ENCODE data around the gene OSMR.
"Not testable (repeated sequence)": the region's sequence is repeated elsewhere in the genome, so short reads cannot be mapped to it uniquely, and the experiment has no call there.

OSMR gene

DNA sequence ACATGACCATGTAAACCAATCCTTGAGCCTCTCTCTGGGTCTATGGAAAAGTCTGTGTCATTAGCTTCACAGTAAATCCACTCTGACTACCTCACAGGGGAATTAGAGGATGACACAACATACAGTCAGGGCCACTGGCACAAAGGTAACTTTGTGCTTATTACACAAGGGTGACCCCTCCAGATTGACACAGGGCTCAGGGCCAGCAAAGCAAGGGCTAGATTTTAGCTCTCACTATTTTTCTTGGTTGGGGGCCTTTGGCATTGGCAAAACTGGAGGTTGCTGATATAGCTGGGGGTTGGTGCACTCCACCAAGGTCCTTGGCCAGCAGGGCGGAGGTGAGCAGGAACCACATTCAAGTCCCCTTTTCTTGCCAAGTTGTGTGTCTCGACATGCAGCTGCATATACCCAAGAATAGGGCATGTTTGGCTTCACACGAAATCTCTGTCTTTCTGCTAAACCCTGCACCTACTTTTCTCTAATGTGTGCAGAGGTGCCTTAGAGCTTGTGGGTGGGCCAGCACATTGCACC lies 15.2 kb upstream of the OSMR start:
- no peak for DNase-seq (ENCODE audit: low read depth in 2 of 3, low spot score in 2 of 3)

DNA sequence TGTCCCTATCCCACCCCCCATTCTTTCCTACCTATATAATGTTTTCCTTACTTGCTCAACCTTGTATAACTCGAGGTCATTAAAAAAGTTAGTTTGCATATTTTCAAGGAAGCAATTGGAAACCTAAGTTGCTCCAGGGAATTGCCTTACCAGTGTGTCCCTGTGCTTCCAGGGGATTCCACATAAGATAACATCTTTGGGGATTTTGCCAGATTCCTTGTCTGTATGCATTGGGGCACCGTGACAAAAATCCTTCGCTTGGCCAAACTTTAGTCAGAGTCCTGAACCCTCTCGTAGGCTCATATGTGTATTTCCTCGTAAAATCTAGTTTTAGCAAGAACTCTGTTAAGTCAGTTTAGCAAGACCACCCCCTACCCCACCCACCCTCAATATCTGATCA lies 14.7 kb upstream of the OSMR start:
- DNase-seq (ENCODE audit: low read depth in 2 of 3, low spot score in 2 of 3) = no peak

DNA sequence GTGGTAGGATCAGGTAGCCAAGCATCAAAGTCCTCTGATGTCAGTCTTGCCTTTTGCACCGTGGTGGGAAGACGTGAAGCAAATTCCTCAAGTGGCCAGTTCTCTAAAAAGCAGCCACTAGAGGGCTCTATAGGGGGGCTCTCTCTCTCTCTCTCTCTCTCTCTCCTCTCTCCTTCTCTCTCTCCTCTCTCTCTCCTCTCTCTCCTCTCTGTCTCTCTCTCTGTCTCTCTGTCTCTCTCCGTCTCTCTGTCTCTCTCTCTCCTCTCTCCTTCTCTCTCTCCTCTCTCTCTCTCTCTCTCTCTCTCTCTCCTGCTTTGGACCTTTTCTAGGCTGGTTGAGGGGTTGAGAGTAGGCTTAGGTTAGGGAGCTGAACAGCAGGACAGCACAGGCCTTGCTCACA lies 13.9 kb upstream of the OSMR start:
- DNase-seq (ENCODE audit: low read depth in 2 of 3, low spot score in 2 of 3) = no peak

DNA sequence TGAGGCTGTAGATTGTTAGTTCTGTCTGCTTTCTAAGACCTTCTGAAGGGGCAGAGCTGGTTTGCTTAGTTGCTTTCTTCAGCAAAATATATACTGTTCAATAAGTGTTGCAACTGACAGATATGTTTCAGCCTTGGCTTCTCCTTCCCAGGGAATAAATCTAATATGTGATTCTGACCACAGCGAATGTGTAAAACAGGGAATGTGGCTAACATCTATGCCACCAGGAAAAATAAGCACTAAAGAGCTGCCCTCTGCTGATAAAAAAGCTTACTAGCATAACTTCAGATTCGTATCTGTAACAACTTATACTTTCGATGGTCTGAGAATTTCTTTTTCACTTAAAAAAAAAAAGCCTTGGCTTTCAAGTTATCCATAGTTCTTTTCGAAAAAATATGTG lies 13.0 kb upstream of the OSMR start:
- DNase-seq (ENCODE audit: low read depth in 2 of 3, low spot score in 2 of 3) = no peak

DNA sequence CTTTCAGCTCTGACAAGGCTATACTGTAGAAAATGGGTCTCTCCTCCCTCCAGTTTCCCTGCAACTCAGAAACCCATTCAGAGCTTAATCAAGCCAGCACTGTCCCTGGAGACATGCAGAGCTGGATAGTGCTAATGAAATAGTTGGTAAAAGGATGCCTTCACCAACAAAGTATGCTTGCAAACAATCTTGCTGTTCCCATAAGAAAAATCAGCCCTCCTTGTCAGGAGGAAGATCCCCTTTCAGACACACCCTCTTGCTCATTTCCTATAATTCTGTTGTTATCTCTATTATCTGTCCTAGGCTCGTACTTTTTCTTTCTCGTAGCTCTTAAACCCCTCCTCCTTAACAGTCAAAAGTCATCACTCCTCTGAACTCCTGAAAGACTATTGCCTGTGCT lies 9.9 kb upstream of the OSMR start:
- DNase-seq (ENCODE audit: low read depth in 2 of 3, low spot score in 2 of 3) = no peak

DNA sequence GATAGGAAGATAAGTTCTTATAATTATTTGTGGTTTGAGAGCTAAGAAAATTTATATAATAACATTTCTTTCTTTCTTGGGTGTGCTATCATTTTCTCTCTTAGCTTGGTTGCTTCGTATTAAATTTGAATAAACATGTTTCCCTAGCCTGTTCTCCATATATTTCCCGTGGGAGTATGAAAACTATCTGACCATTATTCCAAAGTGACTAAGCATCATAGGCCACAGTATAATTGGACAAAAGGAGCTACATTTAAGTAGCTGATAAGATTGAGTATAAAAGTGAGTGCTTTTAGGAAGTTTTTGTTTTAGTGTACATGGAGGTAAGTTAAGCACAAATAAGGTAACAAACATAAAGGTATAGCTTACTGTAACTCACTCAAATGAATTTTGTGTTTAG lies 8.4 kb upstream of the OSMR start:
- no peak for DNase-seq (ENCODE audit: low read depth in 2 of 3, low spot score in 2 of 3)

DNA sequence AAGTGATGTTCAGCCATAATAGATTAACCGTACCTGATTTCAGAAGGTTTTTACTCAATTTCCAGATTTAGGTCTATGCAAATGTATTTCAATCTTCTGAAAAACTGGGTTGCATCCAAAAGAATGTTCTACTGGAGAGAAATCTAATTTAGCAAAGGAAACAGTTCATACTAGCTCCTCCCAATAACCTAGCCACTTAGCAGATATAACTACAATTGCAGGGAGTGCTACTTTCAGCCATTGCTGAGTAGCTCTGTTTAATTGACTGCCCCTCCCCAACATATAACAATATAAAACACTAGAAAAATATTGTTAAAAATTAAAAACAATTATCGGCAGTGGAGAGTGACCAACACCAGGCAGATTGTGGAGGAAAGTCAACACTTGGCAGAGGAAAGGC lies 7.9 kb upstream of the OSMR start:
- DNase-seq (ENCODE audit: low read depth in 2 of 3, low spot score in 2 of 3) = no peak

DNA sequence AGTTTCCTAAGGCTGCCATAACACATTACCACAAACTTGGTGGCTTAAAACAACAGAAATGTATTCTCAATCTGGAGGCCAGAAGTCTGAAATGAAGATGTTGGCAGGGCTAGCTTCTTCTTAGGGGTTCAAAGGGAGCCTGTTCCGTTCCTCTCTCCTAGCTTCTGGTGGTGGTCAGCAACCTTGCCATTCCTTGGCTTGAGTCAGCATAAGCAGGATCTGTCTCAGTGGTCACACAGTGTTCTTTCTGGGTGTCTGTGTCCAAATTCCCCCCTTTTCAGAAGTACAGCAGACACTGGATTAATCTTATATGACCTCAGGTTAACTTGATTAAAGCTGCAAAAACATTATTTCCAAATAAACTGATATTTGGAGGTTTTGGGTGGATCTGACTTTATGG lies 2.1 kb upstream of the OSMR start:
- DNase-seq (ENCODE audit: low read depth in 2 of 3, low spot score in 2 of 3) = no peak

DNA sequence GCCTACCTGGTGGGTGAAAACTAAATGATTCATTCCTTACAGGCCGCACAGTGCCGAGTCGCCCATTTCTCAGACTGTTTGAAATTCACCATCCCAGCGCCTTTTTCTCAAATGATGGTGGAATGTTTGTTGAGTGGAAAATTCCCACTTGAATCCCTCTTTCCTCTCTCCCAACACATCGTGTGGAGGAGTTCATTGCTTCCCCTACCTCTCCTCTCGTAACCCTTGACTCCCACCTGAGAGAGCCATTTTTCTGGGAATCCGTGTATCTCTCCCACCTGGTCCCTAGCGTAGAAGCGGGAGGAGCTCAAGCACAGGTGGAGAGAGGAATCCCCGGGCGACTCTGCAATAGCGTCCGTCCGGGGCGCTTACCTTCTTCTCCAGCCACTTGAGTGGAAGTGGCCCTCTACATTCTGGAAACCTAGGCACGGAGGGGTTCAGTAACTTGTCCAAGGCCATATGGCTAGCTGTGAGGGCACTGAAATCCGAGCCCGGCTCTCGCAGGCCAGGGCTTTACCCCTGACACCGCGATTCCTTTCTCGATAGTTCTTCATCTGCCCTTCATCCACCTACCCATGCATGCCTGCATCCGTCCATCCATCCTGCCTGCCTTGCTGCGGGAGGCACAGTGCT lies 683 bp downstream of the OSMR start:
- DNase-seq (ENCODE audit: low read depth in 2 of 3, low spot score in 2 of 3) = no peak

DNA sequence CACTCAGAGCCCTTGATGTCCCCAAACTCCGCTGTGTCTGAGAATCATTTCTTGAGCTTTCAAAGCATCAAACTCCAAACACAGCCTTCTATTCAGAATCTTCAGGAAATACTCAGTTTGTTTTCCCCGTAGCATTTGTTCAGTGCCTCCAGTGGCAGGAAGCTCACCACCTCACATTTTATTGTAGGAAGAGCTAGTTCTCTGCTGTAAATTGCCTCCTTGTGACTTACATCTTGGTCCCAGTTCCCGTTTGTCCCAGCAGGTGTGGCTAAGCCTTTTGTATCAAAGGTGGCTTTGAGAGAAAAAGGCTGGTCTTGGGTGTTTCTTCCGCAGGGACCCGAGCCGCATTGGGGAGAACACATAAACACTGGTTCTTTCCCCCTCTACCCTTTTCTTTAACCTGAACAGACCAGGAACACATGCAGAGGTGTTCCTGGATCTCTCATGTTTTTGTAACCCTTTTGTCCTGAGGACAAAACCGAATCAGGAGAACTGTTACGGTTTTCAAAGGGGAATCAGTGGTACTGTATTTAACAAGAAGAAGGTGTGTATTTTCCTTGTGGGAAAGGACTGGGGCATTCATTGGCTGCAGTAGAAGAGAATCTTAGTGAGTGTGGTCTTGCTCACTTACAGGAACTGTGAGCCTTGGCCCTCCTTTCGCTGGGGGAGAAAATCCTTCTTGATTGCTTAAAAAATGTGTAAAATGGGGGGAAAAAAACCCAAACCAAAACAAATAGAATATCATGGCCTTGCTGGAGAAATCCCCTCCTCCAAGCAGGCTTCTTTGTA lies 1.9 kb downstream of the OSMR start:
- no peak for DNase-seq (ENCODE audit: low read depth in 2 of 3, low spot score in 2 of 3)

DNA sequence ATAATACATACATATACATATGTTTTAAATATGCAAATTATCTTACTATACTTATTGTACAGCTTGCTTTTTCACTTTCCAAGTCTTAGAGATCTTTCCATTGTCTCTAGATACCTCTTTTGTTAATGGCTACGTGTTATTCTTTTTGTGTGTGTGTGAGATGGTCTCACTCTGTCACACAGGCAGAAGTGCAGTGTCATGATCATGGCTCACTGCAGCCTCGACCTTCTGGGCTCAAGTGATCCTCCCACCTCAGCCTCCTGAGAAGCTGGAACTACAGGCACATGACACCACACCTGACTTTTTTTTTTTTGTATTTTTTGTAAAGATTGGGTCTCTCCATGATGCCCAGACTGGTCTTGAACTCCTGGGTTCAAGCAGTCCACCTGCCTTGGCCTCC lies 2.8 kb downstream of the OSMR start:
- no peak for DNase-seq (ENCODE audit: low read depth in 2 of 3, low spot score in 2 of 3)

DNA sequence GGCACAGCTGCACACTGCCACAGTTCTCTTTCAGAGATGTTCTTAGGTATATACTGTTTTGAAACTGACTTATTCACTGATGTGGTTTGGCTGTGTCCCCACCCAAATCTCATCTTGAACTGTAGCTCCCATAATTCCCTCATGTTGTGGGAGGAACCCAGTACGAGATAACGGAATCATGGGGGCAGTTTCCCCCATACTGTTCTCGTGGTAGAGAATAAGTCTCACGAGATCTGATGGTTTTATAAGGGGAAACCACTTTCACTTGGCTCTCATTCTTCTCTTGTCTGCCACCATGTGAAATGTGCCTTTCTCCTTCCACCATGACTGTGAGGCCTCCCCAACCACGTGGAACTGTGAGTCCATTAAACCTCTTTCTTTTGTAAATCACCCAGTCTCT lies 5.8 kb downstream of the OSMR start:
- DNase-seq (ENCODE audit: low read depth in 2 of 3, low spot score in 2 of 3) = not testable (repeated sequence)

DNA sequence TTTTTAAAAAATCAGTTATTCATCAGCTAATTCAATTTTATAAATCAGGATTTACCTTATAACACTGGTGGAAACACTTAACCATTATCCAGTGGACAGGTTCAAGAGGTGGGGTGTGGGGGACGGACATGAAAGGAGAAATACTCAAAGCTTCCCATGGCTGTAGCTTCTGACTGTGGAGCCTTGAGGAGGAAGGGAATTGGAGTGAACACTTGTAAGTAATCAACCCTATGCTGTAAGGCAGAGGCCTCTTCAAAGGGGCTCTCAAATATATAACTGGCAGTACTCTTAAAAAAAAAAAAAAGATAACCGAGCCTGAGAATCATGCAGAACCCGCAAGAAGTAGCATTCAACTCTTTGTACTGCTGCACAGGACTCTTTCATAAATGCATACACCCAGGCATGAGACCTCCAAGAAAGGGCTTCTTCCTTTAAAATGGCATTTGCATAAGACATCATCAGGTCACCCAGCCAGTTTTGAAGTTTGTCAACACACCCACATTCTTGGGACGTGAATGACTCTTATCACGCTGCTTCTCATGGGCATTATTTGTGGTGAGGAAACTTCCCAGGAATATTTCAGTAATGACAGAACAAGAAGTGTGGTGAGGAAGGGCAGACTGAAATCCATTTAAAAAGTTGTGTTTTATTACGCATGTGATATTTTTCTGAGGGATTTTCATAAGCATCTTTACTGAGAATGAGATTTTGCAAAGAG lies 8.1 kb downstream of the OSMR start:
- no peak for DNase-seq (ENCODE audit: low read depth in 2 of 3, low spot score in 2 of 3)

DNA sequence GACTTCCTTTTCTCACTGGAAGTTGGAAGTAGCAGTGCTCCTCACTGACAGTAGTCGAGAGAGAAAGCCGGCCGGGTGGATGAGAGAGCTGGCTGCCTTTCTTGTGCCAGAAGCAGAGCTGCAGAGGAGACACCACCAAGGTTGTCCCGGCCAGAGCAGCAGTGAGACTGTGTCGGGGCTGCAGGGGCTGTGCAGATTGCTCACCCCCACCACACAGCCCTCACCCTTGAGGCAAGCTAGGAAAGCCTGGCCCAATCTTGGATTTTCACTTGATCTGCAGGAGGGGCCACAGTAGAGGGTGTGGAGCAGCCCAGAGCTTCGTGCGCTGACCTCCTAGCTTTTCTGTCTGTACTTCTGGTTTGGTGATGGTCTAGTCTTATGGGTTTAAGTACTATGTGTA lies 9.1 kb downstream of the OSMR start:
- no peak for DNase-seq (ENCODE audit: low read depth in 2 of 3, low spot score in 2 of 3)

DNA sequence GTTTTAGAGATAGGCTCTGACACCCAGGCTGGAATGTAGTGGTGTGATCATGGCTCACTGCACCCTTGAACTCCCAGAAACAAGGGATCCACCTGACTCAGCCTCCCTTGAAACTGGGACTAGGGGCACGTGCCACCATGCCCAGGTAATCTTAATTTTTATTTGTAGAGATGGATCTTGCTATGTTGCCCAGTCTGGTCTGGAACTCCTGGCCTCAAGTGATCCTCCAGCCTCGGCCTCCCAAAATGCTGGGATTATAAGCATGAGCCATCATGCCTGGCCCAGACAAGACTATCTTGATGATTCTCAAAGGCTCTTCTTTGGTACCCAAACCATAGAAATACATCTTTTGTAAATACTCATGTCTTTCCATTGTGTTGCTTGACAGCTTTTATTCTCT lies 10.8 kb downstream of the OSMR start:
- no peak for DNase-seq (ENCODE audit: low read depth in 2 of 3, low spot score in 2 of 3)

DNA sequence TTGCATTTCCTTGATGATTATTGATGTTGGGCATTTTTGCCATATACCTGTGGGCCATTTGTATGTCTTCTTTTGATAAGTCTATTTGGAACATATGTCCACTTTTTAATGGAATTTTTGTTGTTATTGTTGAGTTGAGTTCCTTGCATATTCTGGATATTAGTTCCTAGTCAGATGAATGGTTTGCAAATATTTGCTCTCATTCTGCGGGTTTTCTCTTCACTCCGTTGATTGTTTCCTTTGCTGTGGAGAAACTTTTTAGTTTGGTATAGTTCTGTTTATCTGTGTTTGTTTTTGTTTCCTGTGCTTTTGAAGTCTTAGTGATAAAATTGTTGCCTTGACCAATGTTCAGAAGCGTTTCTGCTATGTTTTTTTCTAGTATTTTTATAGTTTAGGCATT lies 13.0 kb downstream of the OSMR start:
- no peak for DNase-seq (ENCODE audit: low read depth in 2 of 3, low spot score in 2 of 3)

DNA sequence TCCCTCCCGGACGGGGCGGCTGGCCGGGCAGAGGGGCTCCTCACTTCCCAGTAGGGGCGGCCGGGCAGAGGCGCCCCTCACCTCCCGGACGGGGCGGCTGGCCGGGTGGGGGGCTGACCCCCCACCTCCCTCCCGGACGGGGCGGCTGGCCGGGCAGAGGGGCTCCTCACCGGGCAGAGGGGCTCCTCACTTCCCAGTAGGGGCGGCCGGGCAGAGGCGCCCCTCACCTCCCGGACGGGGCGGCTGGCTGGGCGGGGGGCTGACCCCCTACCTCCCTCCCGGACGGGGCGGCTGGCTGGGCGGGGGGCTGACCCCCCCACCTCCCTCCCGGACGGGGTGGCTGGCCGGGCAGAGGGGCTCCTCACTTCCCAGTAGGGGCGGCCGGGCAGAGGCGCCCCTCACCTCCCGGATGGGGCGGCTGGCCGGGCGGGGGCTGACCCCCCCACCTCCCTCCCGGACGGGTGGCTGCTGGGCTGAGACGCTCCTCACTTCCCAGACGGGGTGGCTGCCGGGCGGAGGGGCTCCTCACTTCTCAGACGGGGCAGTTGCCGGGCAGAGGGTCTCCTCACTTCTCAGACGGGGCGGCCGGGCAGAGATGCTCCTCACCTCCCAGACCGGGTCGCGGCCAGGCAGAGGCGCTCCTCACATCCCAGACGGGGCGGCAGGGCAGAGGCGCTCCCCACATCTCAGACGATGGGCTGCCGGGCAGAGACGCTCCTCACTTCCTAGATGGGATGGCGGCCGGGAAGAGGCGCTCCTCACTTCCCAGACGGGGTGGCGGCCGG lies 16.4 kb downstream of the OSMR start:
- not testable (repeated sequence) for DNase-seq (ENCODE audit: low read depth in 2 of 3, low spot score in 2 of 3)

DNA sequence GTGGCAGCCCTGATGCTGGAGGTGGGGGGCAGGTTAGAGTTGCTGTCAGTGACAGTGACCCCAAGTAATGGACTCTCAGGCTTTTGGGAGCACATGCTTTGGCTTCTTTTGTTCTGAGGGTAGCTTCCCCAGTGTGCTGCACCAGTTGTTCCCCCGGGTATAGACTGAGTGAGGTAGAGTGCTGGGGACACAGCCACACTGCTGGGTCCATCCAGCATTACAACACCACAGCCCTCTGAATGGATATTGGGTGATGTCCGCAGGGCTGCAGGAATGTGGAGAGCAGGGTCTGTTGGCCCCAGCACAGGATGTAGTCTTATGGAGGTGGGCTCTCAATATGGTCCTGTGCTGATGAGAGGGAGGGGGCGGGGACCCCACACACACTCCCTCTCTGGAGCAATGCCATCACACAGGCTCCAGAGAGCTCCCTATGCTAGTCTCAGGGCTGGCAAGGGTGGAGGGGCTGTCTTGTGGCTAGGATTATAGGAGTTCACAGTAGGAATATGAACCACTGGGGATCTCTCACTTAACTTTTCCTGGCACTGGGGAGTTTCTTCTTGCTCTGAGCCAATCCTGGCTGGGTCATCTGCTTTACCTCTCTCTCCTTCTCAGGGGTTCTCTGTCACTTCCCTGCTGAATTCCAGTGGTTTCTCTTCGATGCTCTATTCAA lies 20.7 kb downstream of the OSMR start:
- no peak for DNase-seq (ENCODE audit: low read depth in 2 of 3, low spot score in 2 of 3)

DNA sequence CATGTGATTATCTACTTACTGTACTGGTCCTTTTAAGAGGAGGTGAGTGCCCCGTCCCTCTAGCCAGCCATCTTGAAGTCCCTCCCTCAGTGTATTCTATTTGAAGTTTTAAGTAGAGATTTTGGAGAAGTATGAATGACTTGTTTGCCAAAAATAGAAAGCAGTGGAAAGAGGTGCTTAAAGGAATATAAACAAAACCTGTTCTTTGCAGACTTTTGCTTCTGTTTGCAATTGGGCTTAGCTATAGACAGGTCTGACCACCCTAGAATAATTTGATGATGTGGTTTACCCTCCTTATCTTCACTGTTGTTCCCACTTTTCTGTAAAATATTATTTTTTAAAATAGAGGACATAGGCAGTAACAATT lies 21.2 kb downstream of the OSMR start:
- no peak for DNase-seq (ENCODE audit: low read depth in 2 of 3, low spot score in 2 of 3)

DNA sequence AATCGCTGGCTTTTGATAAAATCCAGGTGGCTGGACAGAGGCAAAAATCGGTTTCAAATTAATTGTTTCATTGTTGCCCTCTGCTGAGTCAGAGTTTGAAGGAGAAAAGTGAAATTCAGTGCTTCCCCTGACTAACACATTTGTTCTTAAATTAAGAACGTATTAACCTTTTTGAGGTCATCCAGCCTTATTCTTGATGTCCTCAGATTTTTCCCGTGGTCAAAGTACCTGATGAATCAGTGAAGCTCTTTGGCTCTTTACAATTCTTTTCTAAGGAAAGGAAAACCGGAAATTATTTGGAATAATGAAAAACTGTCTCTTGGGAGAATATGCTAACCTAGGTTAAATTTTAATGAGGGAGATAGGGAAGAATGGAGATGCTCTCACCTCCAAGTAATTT lies 21.6 kb downstream of the OSMR start:
- DNase-seq (ENCODE audit: low read depth in 2 of 3, low spot score in 2 of 3) = no peak

DNA sequence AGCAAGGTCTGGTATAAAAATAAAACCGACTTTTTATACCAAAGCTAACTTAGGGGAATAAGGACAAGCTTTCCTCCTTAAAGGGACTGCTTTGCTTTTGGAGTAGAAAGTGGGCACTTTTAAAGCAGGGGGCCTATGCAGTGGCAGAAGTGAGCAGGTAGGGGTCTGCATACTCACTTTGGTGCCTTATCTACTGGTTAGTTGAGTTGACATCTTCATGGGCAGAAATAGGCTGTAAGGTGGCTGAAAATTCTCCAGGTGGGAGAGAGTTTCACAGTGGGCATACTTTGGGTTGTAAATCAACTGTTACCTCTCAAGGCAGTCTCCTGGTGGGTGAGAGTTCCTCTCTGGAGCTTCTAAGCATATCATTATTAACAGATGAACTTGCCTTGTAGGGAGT lies 24.8 kb downstream of the OSMR start:
- no peak for DNase-seq (ENCODE audit: low read depth in 2 of 3, low spot score in 2 of 3)
